Panc1 (cell line): ENCODE data around the gene ANKMY1. TPM values are rescaled to one million over a fixed set of nuclear protein-coding genes. Genes with fewer than 3 reads are reported as not detected.
A peak's percentile ranks its signal among the peaks of the same experiment; 100 is the strongest.

Experiments
- ATAC-seq: fragments of 200-7000 bp; cut with Tn5 transposase; 2 replicates; pipeline ENCODE4 v1.9.1; 2020; ENCODE audit warnings: mild to moderate bottlenecking, moderate library complexity
- BruUV-seq: library from RNA; stranded (reverse); fragments of 400-500 nt; replicated peaks from 2 replicates; lab custom pipeline; 2021; lab: Mats Ljungman, UMichigan
- CTCF ChIA-PET: fragments of 300-600 bp; sonication (Branson Sonifier 250); formaldehyde crosslinking; loops from one replicate; lab custom pipeline; 2022; ENCODE audit warnings: antibody characterized with exemption; lab: Charles Lee
- POLR2A ChIA-PET: fragments of 300-600 bp; sonication (Branson Sonifier 250); formaldehyde crosslinking; loops from one replicate; lab custom pipeline; 2022; ENCODE audit warnings: antibody characterized with exemption; lab: Charles Lee
- DNase-seq: peaks from one replicate; pipeline ENCODE4 v3.0.0-alpha.2; 2010; ENCODE audit warnings: low read depth, low spot score
- H3K27ac ChIP-seq: 2 replicates; pipeline ENCODE4 v1.5.1; 2011; ENCODE audit warnings: mild to moderate bottlenecking, low read length, inconsistent platforms
- H3K27me3 ChIP-seq: fragments of 200-500 bp; sonication (Bioruptor generic); 2 replicates; pipeline ENCODE4 v1.6.0; 2014; ENCODE audit warnings: low read length, inconsistent platforms; ENCODE audit not compliant: control insufficient read depth, insufficient read depth
- H3K36me3 ChIP-seq: fragments of 200-500 bp; sonication (Bioruptor generic); 2 replicates; pipeline ENCODE4 v1.5.1; 2014; ENCODE audit warnings: inconsistent platforms, mild to moderate bottlenecking, low read length, moderate library complexity; ENCODE audit not compliant: control insufficient read depth, insufficient read depth
- H3K4me1 ChIP-seq: 2 replicates; pipeline ENCODE4 v1.5.1; 2011; ENCODE audit warnings: inconsistent platforms, mild to moderate bottlenecking, low read length, moderate library complexity; ENCODE audit not compliant: control insufficient read depth, insufficient read depth
- H3K4me3 ChIP-seq, 2 experiments: 2 replicates each; pipeline ENCODE4 v1.5.1; 2011 to 2012; ENCODE audit warnings: low read depth in 2 of 2, low read length in 2 of 2, mild to moderate bottlenecking in 2 of 2, inconsistent platforms in 1 of 2, moderate library complexity in 1 of 2
- H3K9me3 ChIP-seq: fragments of 200-500 bp; sonication (Bioruptor generic); 2 replicates; pipeline ENCODE4 v1.5.1; 2014; ENCODE audit warnings: low read depth, mild to moderate bottlenecking, inconsistent platforms, low read length, moderate library complexity; ENCODE audit not compliant: control insufficient read depth, insufficient read depth
- CTCF ChIP-seq: fragments of 450-650 bp; IDR thresholded peaks from 2 replicates; pipeline ENCODE4 v1.5.1; 2017; ENCODE audit warnings: mild to moderate bottlenecking
- POLR2AphosphoS5 ChIP-seq: IDR thresholded peaks from 2 replicates; pipeline ENCODE4 v1.6.1; 2012; ENCODE audit warnings: mild to moderate bottlenecking, low read depth, low read length, moderate library complexity
- REST ChIP-seq, 2 experiments: IDR thresholded peaks; 2 replicates each; pipeline ENCODE4 v1.6.1; 2011 to 2012; ENCODE audit warnings: low read depth in 2 of 2, control low read depth in 1 of 2, low read length in 1 of 2, mild to moderate bottlenecking in 1 of 2, moderate library complexity in 1 of 2; ENCODE audit not compliant: insufficient read depth in 1 of 2
- SIN3A ChIP-seq: IDR thresholded peaks from 2 replicates; pipeline ENCODE4 v1.6.1; 2012; ENCODE audit warnings: low read depth, mild to moderate bottlenecking, low read length, moderate library complexity, borderline replicate concordance; ENCODE audit not compliant: insufficient read depth
- TCF7L2 ChIP-seq: IDR thresholded peaks from 2 replicates; pipeline ENCODE4 v1.6.1; 2011; ENCODE audit warnings: mild to moderate bottlenecking, low read depth, low read length, inconsistent platforms
- in situ Hi-C: cut with HindIII; loops from 2 replicates; pipeline ENCODE4 v1.10.0; 2016; ENCODE audit warnings: low sequenced_read_pairs, low pct_unique_long_range_greater_than_20kb
- intact Hi-C: fragments of 100-400 bp; cut with micrococcal nuclease; formaldehyde crosslinking; loops from one replicate; pipeline ENCODE4 v1.10.0; 2022; ENCODE audit not compliant: unreplicated experiment
- total RNA-seq: library from RNA; stranded (reverse); gene quantifications from one replicate; pipeline ENCODE4 v1.2.1, GENCODE V29; 2021; ENCODE audit not compliant: unreplicated experiment

Gene ANKMY1
- total RNA-seq, 1 experiment from 2014 or later = 19.5 TPM

- peaks cover 24% of the 10 kb centered on the region for H3K4me1 ChIP-seq
- no peaks in the 10 kb centered on the region for H3K9me3 ChIP-seq
- H3K4me3 ChIP-seq = no peak overlapping the region
- TF ChIP-seq SIN3A (no peak), REST (IDR thresholded peaks at IDR 0.05; ENCODE audit: insufficient read depth in 1 of 2, low read depth in 2 of 2, low read length in 1 of 2) (no peak), CTCF (no peak), TCF7L2 (no peak), POLR2AphosphoS5 (no peak)
- ATAC-seq = no peak
- BruUV-seq = no TSS peak
- no peaks in the 10 kb centered on the region for H3K36me3 ChIP-seq
- POLR2A ChIA-PET = no interaction called here
- H3K27ac ChIP-seq = no peak overlapping the region
- in situ Hi-C loops (no loop called here), intact Hi-C loops (no loop called here)
- no peaks in the 10 kb centered on the region for H3K27me3 ChIP-seq
- CTCF ChIA-PET = no interaction called here
- no peak for DNase-seq
These were observed 12.9 kb upstream of the ANKMY1 start for GRCh38 chr2:240570531-240571313.

- no peak for ATAC-seq
- no TSS peak for BruUV-seq
- in situ Hi-C loops (no loop called here), intact Hi-C loops (no loop called here)
- ChIA-PET POLR2A (no interaction called here), CTCF (no interaction called here)
- H3K4me3 ChIP-seq = peak overlapping the region in 1 of 2 experiments; percentile 68; a peak in 2 of 4 replicates
- DNase-seq = no peak
- H3K4me1 ChIP-seq = peaks cover 31% of the 10 kb centered on the region
- peak overlapping the region; percentile 75; the same call in 1 of the 2 replicates for H3K27ac ChIP-seq
- no peak; the same call in 1 of the 2 replicates for TF ChIP-seq POLR2AphosphoS5
- TF ChIP-seq SIN3A = no peak
- no peak for TF ChIP-seq CTCF
- no peak for TF ChIP-seq TCF7L2
- TF ChIP-seq REST (IDR thresholded peaks at IDR 0.05; ENCODE audit: insufficient read depth in 1 of 2, low read depth in 2 of 2, low read length in 1 of 2) = no peak
- no peaks in the 10 kb centered on the region for H3K36me3 ChIP-seq
- H3K9me3 ChIP-seq = no peaks in the 10 kb centered on the region
- no peaks in the 10 kb centered on the region for H3K27me3 ChIP-seq
These were observed 12.3 kb upstream of the ANKMY1 start for GRCh38 chr2:240569998-240570530.
